ENCODE data around the gene SIRT7.
"Not testable (repeated sequence)": the region's sequence is repeated elsewhere in the genome, so short reads cannot be mapped to it uniquely, and the experiment has no call there.

The SIRT7 gene

GRCh38 chr17:81955058-81955681, 37.2 kb upstream of the SIRT7 start:
- DNase-seq (ENCODE audit: insufficient read length, low spot score) (no peak), FAIRE-seq (no peak)

GRCh38 chr17:81954131-81955057, 36.4 kb upstream of the SIRT7 start:
- DNase-seq (ENCODE audit: insufficient read length, low spot score) (no peak), FAIRE-seq (no peak)

DNA sequence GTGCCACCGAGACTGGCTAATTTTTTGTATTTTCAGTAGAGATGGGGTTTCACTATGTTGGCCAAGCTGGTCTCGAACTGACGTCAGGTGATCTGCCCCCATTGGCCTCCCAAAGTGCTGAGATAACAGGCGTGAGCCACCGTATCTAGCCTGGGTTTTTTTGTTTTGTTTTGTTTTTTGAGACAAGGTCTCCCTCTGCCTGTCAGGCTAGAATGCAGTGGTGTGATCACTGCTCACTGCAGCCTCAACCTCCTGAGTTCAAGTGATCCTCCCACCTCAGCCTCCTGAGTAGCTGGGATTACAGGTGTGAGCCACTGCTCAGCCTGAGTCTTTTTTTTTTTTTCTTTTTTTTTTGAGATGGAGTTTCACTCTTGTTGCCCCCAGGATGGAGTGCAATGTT, 35.5 kb upstream of the SIRT7 start:
- not testable (repeated sequence) for FAIRE-seq

DNA sequence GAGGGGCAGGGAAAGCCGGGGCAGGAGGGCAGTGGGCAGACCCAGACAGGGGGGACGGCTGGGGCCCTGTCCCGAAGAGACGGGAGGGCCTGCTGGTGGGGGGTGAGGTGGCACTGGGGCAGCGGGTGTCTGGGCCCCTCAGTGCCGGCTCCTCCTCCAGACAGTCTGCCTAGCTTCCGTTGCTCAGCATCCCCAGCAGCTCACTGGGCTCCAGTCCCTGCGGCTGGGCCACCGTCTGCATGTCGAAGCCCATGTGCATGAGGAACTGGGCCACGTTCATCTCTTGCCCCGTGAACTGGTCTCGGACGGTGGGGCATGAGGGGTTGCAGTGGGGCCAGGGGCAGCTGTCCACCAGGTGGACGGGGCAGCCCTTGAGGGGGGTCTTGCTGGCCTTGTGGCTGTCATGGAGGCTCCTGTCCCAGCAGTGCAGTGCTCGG, 34.8 kb upstream of the SIRT7 start:
- no peak for FAIRE-seq
- DNase-seq (ENCODE audit: insufficient read length, low spot score): no peak

More for the DNA sequence above, 35.5 kb upstream of the SIRT7 start:
- DNase-seq (ENCODE audit: insufficient read length, low spot score): not testable (repeated sequence)

DNA sequence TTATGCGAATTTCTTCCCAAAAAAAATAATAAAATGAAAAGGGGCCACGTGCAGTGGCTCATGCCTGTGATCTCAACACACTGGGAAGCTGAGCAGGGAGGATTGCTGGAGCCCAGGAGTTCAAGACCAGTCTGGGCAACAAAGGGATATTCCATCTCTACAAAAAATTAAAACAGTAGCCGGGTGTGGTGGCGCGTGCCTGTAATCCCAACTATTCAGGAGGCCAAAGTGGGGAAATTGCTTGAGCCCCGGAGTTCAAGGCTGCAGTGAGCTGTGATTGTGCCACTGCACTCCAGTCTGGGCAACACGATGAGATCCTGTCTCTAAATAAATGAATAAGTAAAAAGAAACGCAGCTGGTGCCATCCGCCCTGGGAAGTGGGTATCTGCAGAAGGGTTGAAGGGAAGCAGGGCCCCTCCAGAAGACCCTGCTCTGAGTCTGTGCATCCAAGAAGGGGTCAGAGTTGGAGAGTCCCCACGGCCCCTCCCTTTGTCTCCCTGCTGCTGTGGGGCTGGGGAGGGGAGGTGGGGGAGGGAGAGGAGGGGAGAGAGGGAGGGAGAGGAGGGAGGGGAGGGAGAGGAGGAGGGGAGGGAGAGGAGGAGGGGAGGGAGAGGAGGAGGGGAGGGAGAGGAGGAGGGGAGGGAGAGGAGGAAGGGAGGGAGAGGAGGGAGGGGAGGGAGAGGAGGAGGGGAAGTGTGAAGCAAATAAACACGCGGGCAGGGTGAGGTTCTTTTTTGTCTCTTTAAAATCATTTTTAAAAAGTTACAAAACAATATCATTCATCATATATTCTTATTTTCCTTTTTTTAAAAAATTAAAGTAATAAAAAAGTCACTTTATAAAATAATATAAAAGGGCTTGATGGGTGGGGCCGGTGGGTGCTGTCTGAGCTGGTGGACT, 34.1 kb upstream of the SIRT7 start:
- no peak for DNase-seq (ENCODE audit: insufficient read length, low spot score)
- no peak for FAIRE-seq

GRCh38 chr17:81950501-81950900, 32.5 kb upstream of the SIRT7 start:
- FAIRE-seq (no peak), DNase-seq (ENCODE audit: insufficient read length, low spot score) (no peak)

DNA sequence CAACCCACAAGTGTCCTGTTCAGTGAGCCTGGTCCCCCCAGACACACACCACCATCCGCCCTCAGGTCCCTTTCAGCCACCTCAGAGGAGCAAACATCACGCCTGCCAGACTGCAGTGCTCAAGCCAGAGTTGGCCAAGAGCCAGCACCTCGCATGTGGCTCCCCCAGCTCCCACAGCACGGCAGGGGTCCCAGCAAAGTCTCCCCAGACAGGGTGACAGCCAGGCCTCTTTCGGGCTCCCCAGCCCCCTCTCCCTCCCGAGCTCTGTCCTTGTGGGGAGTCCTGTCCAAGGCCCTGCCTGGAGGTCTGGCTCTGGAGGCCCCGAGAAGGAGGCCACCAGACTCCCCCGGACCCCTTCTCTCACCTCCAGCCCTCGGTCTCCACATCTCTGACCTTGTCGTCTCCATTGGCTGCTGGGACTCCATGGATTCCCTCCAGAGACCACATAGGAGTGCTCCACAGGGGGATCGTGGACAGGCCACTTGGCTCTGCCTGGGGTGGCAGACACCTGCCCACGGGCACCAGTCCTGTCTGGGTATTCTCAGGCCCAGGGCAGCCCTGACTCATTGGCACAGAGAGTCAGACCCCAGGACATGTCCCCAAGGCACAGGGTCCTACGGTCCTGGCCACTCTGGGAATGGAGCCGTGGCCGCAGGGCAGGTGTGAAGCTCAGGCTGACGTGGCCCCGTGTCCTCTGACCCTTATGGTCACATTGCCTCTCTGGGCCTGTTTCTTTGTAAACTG, 30.8 kb upstream of the SIRT7 start:
- DNase-seq (ENCODE audit: insufficient read length, low spot score): no peak

GRCh38 chr17:81947189-81947588, 29.2 kb upstream of the SIRT7 start, which contains the start of gene MYADML2:
Gene MYADML2 (minus strand): TSS chr17:81947233. CDS start chr17:81941741, 5,492 bp downstream.
- DNase-seq (ENCODE audit: insufficient read length, low spot score) (no peak), FAIRE-seq (no peak)

More for the DNA sequence above, 30.8 kb upstream of the SIRT7 start:
- FAIRE-seq: no peak

DNA sequence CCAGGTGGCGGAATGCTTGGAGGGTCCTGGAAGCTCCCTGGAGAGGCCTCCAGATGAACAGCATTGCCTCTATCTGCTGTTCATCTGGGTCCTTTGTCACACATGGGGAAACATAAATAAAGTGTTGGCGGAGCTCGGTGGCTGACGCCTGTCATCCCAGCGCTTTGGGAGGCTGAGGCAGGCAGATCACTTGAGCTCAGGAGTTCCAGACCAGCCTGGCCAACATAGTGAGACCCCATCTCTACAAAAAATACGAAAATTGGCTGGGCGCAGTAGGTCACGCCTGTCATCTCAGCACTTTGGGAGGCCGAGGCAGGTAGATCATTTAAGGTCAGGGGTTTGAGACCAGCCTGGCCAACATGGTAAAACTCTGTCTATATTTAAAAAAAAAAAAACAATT, 26.9 kb upstream of the SIRT7 start:
- DNase-seq (ENCODE audit: insufficient read length, low spot score) (no peak), FAIRE-seq (no peak)

GRCh38 chr17:81942167-81942553, 24.2 kb upstream of the SIRT7 start:
- no peak for FAIRE-seq
- DNase-seq (ENCODE audit: insufficient read length, low spot score): no peak

DNA sequence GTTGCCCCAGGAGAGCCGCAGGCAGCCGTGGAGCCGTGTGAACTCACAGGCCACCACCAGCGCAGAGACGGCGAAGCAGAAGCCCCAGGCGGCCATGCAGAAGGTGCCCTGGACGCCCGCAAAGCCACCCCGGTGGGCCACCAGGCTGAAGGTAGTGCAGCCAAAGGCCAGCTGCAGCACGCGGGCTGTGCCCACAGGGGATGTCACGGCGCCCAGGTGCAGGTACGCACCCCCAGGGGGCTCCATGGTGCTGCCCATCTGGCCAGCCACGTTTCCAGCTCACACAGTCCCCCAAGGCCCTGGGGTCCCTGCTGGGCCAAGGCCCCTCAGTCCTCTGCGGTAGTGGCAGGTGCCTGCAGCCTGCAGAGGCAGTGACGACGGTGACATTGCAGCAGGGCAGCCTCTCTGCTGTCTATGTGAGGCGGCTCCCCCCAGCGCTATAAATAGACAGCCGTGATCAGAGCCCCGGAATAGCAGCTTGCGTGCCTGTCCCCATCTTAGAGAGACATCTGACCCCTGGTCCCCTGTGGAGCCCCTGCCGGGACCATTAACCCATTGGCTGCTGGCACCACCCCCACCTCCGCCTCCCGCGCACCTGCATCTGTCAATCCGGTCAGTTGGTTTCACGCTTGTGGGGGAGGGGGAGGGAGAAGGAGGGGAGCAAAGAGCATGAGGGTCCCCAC, 23.6 kb upstream of the SIRT7 start:
- FAIRE-seq (no peak), DNase-seq (ENCODE audit: insufficient read length, low spot score) (no peak)

DNA sequence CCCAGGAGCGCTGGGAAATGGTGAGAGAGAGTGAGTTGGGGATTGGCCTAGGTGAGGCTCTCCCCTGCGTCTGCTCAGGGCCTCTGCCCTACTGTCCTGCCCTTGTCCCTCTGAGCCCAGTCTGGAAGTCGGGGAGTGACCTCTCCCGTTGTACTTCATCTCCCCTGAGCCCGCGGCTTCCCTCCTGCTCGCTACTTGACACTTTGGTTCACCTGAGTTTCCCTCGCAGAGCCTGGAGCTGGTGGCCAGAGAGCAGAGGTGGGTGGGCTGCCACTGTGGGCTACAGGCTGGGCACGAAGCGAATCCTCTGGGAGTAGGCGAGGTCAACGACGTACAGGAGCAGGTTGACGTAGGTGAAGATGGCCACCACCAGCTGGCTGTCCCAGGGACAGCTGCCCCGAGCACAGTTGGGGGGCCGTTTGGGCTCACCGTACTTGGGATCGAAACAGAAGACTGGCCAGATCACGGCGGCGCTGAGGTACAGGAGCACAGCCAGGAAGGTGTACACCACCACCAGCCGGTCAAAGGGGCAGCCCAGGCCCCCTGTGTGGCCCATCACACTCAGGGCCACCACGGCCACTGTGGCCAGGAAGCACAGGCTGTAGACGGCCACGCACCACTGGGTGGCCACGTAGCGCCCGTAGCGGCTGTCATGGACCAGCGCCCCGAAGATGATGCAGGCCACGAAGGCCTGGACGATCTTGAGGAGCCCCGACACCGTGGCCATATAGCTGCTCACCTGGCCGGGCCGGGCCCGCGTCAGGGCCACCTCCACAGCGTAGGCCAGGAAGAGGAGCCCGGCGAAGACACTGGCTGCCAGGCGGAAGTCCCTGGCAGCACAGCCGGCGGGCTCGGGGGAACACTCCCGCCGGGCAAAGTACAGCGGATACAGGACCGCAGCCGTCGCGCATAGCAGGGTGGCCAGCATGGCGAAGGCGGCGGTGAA, 22.8 kb upstream of the SIRT7 start:
- DNase-seq (ENCODE audit: insufficient read length, low spot score) (no peak), FAIRE-seq (no peak)

DNA sequence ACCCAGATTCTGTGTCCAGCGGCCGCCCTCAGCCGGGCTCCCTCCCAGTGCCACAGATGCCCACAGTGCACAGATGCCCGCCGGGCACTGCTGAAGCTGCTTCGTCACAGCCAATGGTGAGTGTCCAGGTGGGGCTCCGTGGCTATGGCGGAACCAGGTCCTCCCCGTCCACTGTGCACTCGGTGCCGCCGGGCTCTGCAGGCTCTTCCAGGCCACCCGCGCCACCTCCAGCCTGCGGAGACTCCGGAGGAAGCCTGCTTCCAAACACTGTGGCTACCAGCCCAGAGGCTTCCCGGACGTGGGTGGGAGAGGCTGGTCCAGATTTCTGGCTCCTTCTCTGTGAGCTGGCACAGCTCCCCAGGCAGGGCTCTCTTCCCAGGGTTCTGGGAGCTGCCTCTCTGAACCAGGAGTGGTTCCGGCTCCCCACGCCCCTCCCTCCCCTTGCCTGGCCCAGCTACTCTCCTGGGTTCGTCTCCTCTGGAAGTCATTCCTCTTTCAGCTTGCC, 22.0 kb upstream of the SIRT7 start:
- FAIRE-seq: no peak

DNA sequence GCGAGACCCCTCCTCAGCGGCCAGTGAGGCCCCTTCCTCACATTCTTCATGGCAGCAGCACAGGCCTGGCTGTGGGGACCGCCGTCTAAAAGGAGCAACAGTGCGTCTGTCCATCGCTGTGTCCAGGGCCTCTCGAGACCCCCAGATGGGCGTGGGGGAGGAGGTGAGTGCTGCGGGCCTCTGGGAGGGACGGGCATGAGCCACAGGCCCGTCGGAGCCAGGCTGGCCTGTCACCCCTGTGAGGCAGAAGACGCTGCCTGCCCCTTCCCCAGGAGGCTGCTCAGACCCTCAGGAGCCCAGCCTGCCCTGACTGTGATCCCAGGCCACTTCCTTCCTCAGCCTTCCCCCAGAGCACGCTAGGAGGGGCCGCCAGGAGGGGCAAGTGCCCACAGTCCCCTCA, 21.2 kb upstream of the SIRT7 start:
- FAIRE-seq (no peak), DNase-seq (ENCODE audit: insufficient read length, low spot score) (no peak)

More for the DNA sequence above, 22.0 kb upstream of the SIRT7 start:
- DNase-seq (ENCODE audit: insufficient read length, low spot score): no peak

- no peak for FAIRE-seq
- DNase-seq (ENCODE audit: insufficient read length, low spot score): no peak
These were observed 17.7 kb upstream of the SIRT7 start for GRCh38 chr17:81935709-81936084.

DNA sequence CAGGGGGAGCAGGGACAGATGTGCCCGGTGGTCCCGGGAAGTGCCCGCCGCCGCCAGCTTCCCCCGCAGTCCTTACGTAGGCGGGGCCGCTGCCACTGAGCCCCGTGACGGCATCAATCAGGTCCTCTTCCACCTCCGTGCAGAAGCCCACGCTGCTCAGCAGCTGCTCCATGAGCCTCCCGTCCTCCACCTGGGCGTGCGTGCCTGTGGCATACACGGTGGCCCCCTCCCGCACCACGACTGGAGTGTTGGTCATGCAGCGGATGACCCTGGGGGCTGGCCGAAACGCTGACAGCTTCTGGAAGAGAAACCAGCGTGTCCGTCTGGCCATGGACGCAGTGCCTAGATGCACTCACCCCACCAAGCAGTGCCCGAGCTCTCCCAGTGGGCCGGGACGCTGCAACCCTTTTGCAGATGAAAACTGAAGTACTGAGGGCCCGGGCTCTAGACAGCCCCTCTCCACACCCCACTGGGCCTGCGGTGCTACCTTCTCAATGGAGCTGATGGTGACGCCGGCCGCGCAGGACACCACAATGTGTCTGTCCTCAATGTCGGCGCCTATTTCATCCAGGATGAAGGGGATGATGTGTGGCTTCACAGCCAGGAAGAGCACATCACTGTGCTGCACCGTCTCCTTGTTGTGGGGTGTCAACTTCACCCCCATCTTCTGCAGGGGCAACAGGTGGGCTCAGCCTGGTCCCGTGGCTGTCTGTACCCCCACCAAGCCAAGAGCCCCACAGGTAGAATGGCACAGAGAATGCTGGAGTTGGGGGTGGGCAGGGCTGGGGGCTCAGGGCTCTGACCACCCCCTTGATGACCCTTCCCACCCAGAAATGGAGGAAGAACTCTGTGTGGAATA, 17.1 kb upstream of the SIRT7 start:
- DNase-seq (ENCODE audit: insufficient read length, low spot score): no peak
- no peak for FAIRE-seq

GRCh38 chr17:81934098-81934757, 16.3 kb upstream of the SIRT7 start:
- no peak for FAIRE-seq

More at GRCh38 chr17:81934098-81934757, 16.3 kb upstream of the SIRT7 start:
- DNase-seq (ENCODE audit: insufficient read length, low spot score): no peak

All from HTR-8/SVneo (cell line).